Peyer's patch (tissue), 4 donors: ENCODE results near the gene PALS2. TPM values are rescaled to one million over a fixed set of nuclear protein-coding genes. Genes with fewer than 3 reads are reported as not detected.

Experiments used
- DNase-seq, 3 donors: peaks; one replicate each; pipeline ENCODE4 v3.0.0-alpha.2; 2017 to 2019
- H3K27ac ChIP-seq, 4 donors: fragments of 200-600 bp; sonication (generic); one replicate each; pipeline ENCODE4 v1.5.1; 2016 to 2019
- H3K27me3 ChIP-seq, 2 donors: fragments of 200-600 bp; sonication (generic); one replicate each; pipeline ENCODE4 v1.5.1; 2019
- H3K36me3 ChIP-seq, 3 donors: fragments of 200-600 bp; sonication (generic); one replicate each; pipeline ENCODE4 v1.5.1; 2016 to 2019
- H3K4me1 ChIP-seq, 4 donors: fragments of 200-600 bp; sonication (generic); one replicate each; pipeline ENCODE4 v1.5.1; 2016 to 2019
- H3K4me3 ChIP-seq, 4 donors: fragments of 200-600 bp; sonication (generic); 1 replicate in 3 of 4; 2 replicates in 1 of 4; pipeline ENCODE4 v1.5.1; 2016 to 2019; ENCODE audit warnings: mild to moderate bottlenecking in 1 of 4
- H3K9me3 ChIP-seq, 4 donors: fragments of 200-600 bp; sonication (generic); one replicate each; pipeline ENCODE4 v1.5.1; 2016 to 2019; ENCODE audit warnings: mild to moderate bottlenecking in 1 of 4
- POLR2A ChIP-seq, 2 donors: fragments of 450-650 bp; IDR thresholded peaks; one replicate each; pipeline ENCODE4 v1.5.1; 2017; ENCODE audit warnings: antibody characterized with exemption in 2 of 2, mild to moderate bottlenecking in 2 of 2, moderate library complexity in 2 of 2
- total RNA-seq, 4 donors: library from RNA; depleted of rRNA; stranded (reverse); fragments of >200 nt; gene quantifications; one replicate each; pipeline ENCODE4 v1.1.0, GENCODE V29; 2016
- TF ChIP-seq, protein P1 (sequence below), 6 experiments: fragments of 450-650 bp in 4 of 6; fragments of 200-600 bp in 2 of 6; sonication (generic) in 1 of 6; IDR thresholded peaks; one replicate each; pipeline ENCODE4 v1.5.1; 2017 to 2019; ENCODE audit warnings: antibody characterized with exemption in 6 of 6, mild to moderate bottlenecking in 3 of 6, moderate library complexity in 1 of 6

The PALS2 gene, protein sequence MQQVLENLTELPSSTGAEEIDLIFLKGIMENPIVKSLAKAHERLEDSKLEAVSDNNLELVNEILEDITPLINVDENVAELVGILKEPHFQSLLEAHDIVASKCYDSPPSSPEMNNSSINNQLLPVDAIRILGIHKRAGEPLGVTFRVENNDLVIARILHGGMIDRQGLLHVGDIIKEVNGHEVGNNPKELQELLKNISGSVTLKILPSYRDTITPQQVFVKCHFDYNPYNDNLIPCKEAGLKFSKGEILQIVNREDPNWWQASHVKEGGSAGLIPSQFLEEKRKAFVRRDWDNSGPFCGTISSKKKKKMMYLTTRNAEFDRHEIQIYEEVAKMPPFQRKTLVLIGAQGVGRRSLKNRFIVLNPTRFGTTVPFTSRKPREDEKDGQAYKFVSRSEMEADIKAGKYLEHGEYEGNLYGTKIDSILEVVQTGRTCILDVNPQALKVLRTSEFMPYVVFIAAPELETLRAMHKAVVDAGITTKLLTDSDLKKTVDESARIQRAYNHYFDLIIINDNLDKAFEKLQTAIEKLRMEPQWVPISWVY
- 10 to 100 TPM; 15.3 to 24.8 (median 20.3) TPM for total RNA-seq

DNA sequence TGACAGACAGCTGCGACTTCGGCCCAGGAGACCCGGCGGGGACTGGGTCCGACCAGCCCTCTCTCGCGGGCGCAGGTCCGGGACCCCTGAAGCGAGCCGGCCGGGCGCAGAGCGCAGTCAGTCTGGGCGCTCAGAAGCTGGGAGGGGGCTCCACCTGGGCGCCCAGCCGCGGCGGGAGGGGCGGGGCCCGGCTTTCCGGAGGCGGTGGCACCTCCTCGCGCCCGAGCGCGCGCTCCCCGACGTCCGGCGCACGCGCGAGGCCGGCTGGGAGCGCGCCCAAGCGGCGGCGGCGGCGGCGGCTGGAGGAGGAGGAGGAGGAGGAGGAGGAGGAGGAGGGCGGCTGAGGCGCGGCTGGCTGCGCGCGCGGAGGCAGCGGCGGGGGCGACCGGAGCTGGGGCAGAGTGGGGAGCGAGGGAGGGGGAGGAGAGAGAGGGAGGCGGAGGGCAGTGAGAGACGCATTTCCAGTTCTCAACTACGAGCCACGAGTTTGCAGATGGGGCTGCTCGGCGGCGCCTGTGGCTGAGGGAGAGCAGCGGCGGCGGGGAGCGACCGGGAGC is at the start of gene PALS2:
PALS2 (plus strand) TSS at position 456 of the 557 bp plus-strand sequence. CDS start 50,216 bp downstream, outside the sequence.
- Histone ChIP-seq H3K36me3 (no peaks in the 10 kb centered on the region), H3K4me3 (peak within 1 kb of the TSS; percentile 61 to 92 (median 85)), H3K9me3 (no peaks in the 10 kb centered on the region), H3K27ac (peak within 1 kb of the TSS; percentile 56 to 86 (median 80)), H3K27me3 (no peaks in the 10 kb centered on the region), H3K4me1 (peaks cover 0 to 7% (median 3%) of the 10 kb centered on the region in 4 donors)
- DNase-seq, result peak; percentile 71 to 90 (median 87)
- TF ChIP-seq POLR2A (IDR thresholded peaks at IDR 0.05), result peak; percentile 26 to 36
- TF ChIP-seq, protein P1, sequence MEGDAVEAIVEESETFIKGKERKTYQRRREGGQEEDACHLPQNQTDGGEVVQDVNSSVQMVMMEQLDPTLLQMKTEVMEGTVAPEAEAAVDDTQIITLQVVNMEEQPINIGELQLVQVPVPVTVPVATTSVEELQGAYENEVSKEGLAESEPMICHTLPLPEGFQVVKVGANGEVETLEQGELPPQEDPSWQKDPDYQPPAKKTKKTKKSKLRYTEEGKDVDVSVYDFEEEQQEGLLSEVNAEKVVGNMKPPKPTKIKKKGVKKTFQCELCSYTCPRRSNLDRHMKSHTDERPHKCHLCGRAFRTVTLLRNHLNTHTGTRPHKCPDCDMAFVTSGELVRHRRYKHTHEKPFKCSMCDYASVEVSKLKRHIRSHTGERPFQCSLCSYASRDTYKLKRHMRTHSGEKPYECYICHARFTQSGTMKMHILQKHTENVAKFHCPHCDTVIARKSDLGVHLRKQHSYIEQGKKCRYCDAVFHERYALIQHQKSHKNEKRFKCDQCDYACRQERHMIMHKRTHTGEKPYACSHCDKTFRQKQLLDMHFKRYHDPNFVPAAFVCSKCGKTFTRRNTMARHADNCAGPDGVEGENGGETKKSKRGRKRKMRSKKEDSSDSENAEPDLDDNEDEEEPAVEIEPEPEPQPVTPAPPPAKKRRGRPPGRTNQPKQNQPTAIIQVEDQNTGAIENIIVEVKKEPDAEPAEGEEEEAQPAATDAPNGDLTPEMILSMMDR (IDR thresholded peaks at IDR 0.05), result no peak

DNA sequence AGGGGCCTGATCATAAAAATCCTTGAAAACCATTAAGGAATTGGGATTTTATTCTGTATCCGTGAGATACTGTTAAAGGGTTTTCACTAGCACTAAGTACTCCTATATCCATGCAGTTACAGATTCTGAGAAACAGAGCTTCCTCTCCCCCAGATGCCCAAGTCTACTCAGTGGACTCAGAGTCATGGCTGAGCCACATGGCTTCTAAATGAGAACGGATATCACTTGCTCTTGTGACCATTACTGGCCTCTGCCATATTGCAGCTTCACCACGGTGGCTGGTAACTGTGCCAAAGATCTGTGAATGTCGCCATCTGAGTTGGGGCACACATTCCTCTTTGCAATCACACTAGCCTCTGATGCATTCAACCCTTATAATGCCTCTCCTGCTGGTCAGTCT is 42.0 kb upstream of the PALS2 start:
- no peaks in the 10 kb centered on the region for H3K9me3 ChIP-seq
- H3K27me3 ChIP-seq, result no peaks in the 10 kb centered on the region
- TF ChIP-seq, protein P1 (IDR thresholded peaks at IDR 0.05), result no peak
- no peak for TF ChIP-seq POLR2A (IDR thresholded peaks at IDR 0.05)
- no peak overlapping the region for H3K4me3 ChIP-seq
- no peak for DNase-seq
- no peaks in the 10 kb centered on the region for H3K36me3 ChIP-seq
- H3K4me1 ChIP-seq, result no peaks in the 10 kb centered on the region
- no peak overlapping the region for H3K27ac ChIP-seq

DNA sequence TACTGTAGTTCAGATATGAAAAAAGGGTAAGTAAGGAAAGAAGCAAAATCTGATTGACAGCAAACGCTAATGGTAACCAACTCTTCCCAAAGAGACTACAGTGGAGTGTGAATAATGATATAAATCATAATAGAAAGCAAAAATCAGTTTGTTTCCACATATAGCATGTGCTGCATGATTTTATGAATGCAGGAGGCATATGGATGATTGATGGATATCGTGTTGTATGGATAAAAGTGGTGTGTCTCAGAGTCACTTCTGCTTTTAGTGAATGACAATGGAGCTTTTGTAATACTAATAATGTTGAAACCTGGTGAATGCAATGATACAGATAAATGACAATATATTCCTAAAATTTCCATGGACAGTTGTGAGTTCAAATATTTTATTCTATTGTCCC is 36.6 kb upstream of the PALS2 start:
- Histone ChIP-seq H3K4me3 (no peak overlapping the region), H3K36me3 (no peaks in the 10 kb centered on the region), H3K27ac (no peak overlapping the region), H3K27me3 (no peaks in the 10 kb centered on the region), H3K4me1 (no peaks in the 10 kb centered on the region), H3K9me3 (no peaks in the 10 kb centered on the region)
- no peak for TF ChIP-seq POLR2A (IDR thresholded peaks at IDR 0.05)
- TF ChIP-seq, protein P1 (IDR thresholded peaks at IDR 0.05), result no peak
- DNase-seq, result no peak

DNA sequence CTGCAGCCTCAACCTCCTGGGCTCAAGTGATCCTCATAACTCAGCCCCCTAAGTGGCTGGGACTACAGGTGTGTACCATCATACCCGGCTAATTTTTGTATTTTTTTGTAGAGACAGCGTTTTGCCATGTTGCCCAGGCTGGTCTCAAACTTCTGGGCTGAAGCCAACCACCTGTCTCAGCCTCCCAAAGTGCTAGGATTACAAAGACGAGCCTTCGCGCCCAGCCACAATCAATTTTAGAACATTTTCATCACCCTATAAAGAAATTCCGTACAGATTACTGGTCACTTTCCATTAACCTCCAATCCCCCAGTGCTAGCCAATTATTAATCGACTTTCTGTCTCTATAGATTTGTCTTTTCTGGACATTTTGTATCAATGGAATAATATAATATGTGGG is 32.3 kb upstream of the PALS2 start:
- H3K4me3 ChIP-seq, result no peak overlapping the region

DNA sequence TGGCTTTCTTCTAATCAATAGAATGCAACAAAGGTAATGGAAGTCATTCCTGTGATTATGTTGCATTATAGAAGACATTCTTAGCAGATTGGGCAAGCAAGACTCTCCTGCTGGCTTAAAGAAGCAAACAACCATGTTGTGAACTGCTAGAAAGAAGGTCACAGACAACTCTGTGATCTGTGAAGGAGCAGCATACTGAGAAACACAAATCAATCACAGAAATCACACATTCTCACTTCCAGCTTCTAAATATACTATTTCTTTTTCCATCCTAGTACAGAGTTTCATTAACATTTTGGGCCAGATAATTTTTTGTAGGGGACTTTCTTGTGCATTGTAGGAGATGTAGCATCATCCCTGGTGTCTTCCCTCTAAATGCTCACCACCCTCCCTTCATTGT is 28.0 kb upstream of the PALS2 start:
- H3K4me3 ChIP-seq, result no peak overlapping the region
- TF ChIP-seq, protein P1 (IDR thresholded peaks at IDR 0.05), result no peak
- TF ChIP-seq POLR2A (IDR thresholded peaks at IDR 0.05), result no peak
- DNase-seq, result no peak
- H3K27ac ChIP-seq, result no peak overlapping the region
- no peaks in the 10 kb centered on the region for H3K9me3 ChIP-seq
- no peaks in the 10 kb centered on the region for H3K36me3 ChIP-seq
- H3K27me3 ChIP-seq, result no peaks in the 10 kb centered on the region
- H3K4me1 ChIP-seq, result no peaks in the 10 kb centered on the region

More for the DNA sequence above, 32.3 kb upstream of the PALS2 start:
- no peak for DNase-seq
- no peaks in the 10 kb centered on the region for H3K9me3 ChIP-seq
- TF ChIP-seq, protein P1 (IDR thresholded peaks at IDR 0.05), result no peak
- H3K36me3 ChIP-seq, result no peaks in the 10 kb centered on the region
- H3K27me3 ChIP-seq, result no peaks in the 10 kb centered on the region
- H3K27ac ChIP-seq, result no peak overlapping the region
- no peaks in the 10 kb centered on the region for H3K4me1 ChIP-seq
